Neural cell (in vitro differentiated cells): ENCODE measurements around the gene TFAP2C. TPM values are rescaled to one million over a fixed set of nuclear protein-coding genes. Genes with fewer than 3 reads are reported as not detected.

Experiments
- H2AFZ ChIP-seq: fragments of 200-600, 300-800 bp; sonication (generic), shearing (Covaris generic); 2 replicates; pipeline ENCODE4 v1.6.0; 2014; ENCODE audit warnings: low read depth, mild to moderate bottlenecking, antibody characterized with exemption, low read length, moderate library complexity
- H3F3A ChIP-seq: fragments of 200-600 bp; shearing (Covaris generic); 2 replicates; pipeline ENCODE4 v1.6.1; 2016; ENCODE audit warnings: mild to moderate bottlenecking, moderate library complexity, mixed read lengths, antibody characterized with exemption, low read length; ENCODE audit not compliant: insufficient read depth, poor library complexity, severe bottlenecking
- H3K27ac ChIP-seq: fragments of 200-600, 300-800 bp; sonication (generic), shearing (Covaris generic); 2 replicates; pipeline ENCODE4 v1.5.1; 2014; ENCODE audit warnings: mild to moderate bottlenecking, low read length, moderate library complexity
- H3K27me3 ChIP-seq: fragments of 300-800, 200-600 bp; sonication (generic), shearing (Covaris generic); 2 replicates; pipeline ENCODE4 v1.6.0; 2014; ENCODE audit warnings: mild to moderate bottlenecking, low read depth, low read length, moderate library complexity; ENCODE audit not compliant: insufficient read depth
- H3K36me3 ChIP-seq: fragments of 300-800, 200-600 bp; sonication (generic), shearing (Covaris generic); 2 replicates; pipeline ENCODE4 v1.5.1; 2014; ENCODE audit warnings: mild to moderate bottlenecking, antibody characterized with exemption, low read length, moderate library complexity; ENCODE audit not compliant: insufficient read depth
- H3K4me2 ChIP-seq: fragments of 300-800, 200-600 bp; sonication (generic), shearing (Covaris generic); 2 replicates; pipeline ENCODE4 v1.6.0; 2014; ENCODE audit warnings: mild to moderate bottlenecking, low read length
- H3K4me3 ChIP-seq: fragments of 300-800, 200-600 bp; sonication (generic), shearing (Covaris generic); 2 replicates; pipeline ENCODE4 v1.5.1; 2014; ENCODE audit warnings: mild to moderate bottlenecking, low read length, moderate library complexity
- H3K79me2 ChIP-seq: fragments of 200-600 bp; shearing (Covaris generic); replicated peaks from 2 replicates; pipeline ENCODE4 v1.6.0; 2014; ENCODE audit warnings: mild to moderate bottlenecking, low read length, moderate library complexity; ENCODE audit not compliant: insufficient read depth
- H3K9ac ChIP-seq: fragments of 300-800, 200-600 bp; sonication (generic), shearing (Covaris generic); 2 replicates; pipeline ENCODE4 v1.6.1; 2016; ENCODE audit warnings: mild to moderate bottlenecking, low read length, mixed read lengths
- H3K9me2 ChIP-seq: fragments of 200-600 bp; shearing (Covaris generic); 2 replicates; pipeline ENCODE4 v1.6.1; 2016; ENCODE audit warnings: mild to moderate bottlenecking, low read length, mixed read lengths; ENCODE audit not compliant: insufficient read depth
- H3K9me3 ChIP-seq: fragments of 200-600, 300-800 bp; sonication (generic), shearing (Covaris generic); 2 replicates; pipeline ENCODE4 v1.6.1; 2016; ENCODE audit warnings: mild to moderate bottlenecking, mixed run types, low read length, moderate library complexity, mixed read lengths
- H4K20me1 ChIP-seq: fragments of 200-600 bp; shearing (Covaris generic); 2 replicates; pipeline ENCODE4 v1.6.1; 2016; ENCODE audit warnings: mild to moderate bottlenecking, mixed run types; ENCODE audit not compliant: insufficient read depth
- CTCF ChIP-seq: fragments of 450-650 bp; IDR thresholded peaks from 2 replicates; pipeline ENCODE4 v1.5.1; 2014; ENCODE audit warnings: antibody characterized with exemption, mild to moderate bottlenecking, moderate library complexity; ENCODE audit not compliant: poor library complexity, severe bottlenecking
- EP300 ChIP-seq: fragments of 450-650 bp; conservative IDR thresholded peaks from 2 replicates; pipeline ENCODE4 v1.6.1; 2014; ENCODE audit warnings: antibody characterized with exemption, mild to moderate bottlenecking, moderate library complexity; ENCODE audit not compliant: poor library complexity, severe bottlenecking
- EZH2 ChIP-seq: fragments of 200-600, 300-800 bp; shearing (Covaris generic), sonication (generic); IDR thresholded peaks from 2 replicates; pipeline ENCODE4 v1.6.1; 2014; ENCODE audit warnings: antibody characterized with exemption, low read length, borderline replicate concordance, mild to moderate bottlenecking; ENCODE audit not compliant: insufficient read depth, poor library complexity, severe bottlenecking
- MXI1 ChIP-seq: fragments of 450-650 bp; conservative IDR thresholded peaks from 2 replicates; pipeline ENCODE4 v1.6.1; 2014; ENCODE audit warnings: antibody characterized with exemption, mild to moderate bottlenecking; ENCODE audit not compliant: poor library complexity, severe bottlenecking
- POLR2AphosphoS5 ChIP-seq: IDR thresholded peaks from 2 replicates; pipeline ENCODE4 v1.6.1; 2012
- RAD21 ChIP-seq: fragments of 450-650 bp; conservative IDR thresholded peaks from 2 replicates; pipeline ENCODE4 v1.6.1; 2014; ENCODE audit warnings: antibody characterized with exemption, mild to moderate bottlenecking, moderate library complexity
- REST ChIP-seq: IDR thresholded peaks from 2 replicates; pipeline ENCODE4 v1.6.1; 2012; ENCODE audit warnings: borderline replicate concordance
- SMC3 ChIP-seq: fragments of 450-650 bp; conservative IDR thresholded peaks from 2 replicates; pipeline ENCODE4 v1.6.1; 2014; ENCODE audit warnings: antibody characterized with exemption, mild to moderate bottlenecking, moderate library complexity; ENCODE audit not compliant: poor library complexity
- TAF1 ChIP-seq: IDR thresholded peaks from 2 replicates; pipeline ENCODE4 v1.6.1; 2012; ENCODE audit warnings: low read depth
- polyA plus RNA-seq: library from polyadenylated mRNA; depleted of rRNA; stranded (reverse); fragments of >200 nt; gene quantifications from 2 replicates; pipeline ENCODE4 v1.2.3, GENCODE V29; 2014

TFAP2C gene
- polyA plus RNA-seq, 1 donor from 2014 or later: not detected

GRCh38 chr20:56588996-56589395, 40.1 kb upstream of the TFAP2C start:
- Histone ChIP-seq H3K79me2 (no peaks in the 10 kb centered on the region), H3K4me3 (no peak overlapping the region), H4K20me1 (no peaks in the 10 kb centered on the region), H3K9me2 (no peaks in the 10 kb centered on the region), H3K9ac (no peak overlapping the region), H3F3A (no peaks in the 10 kb centered on the region), H3K36me3 (no peaks in the 10 kb centered on the region), H3K9me3 (no peaks in the 10 kb centered on the region), H3K4me2 (no peak overlapping the region), H3K27me3 (no peaks in the 10 kb centered on the region), H3K27ac (no peak overlapping the region), H2AFZ (no peak overlapping the region)
- no peak for TF ChIP-seq TAF1
- no peak for TF ChIP-seq REST
- TF ChIP-seq CTCF: no peak
- TF ChIP-seq EZH2: no peak
- no peak for TF ChIP-seq RAD21
- TF ChIP-seq POLR2AphosphoS5: no peak
- TF ChIP-seq MXI1: no peak
- no peak for TF ChIP-seq SMC3
- TF ChIP-seq EP300: no peak

- Histone ChIP-seq H3K27me3 (no peaks in the 10 kb centered on the region), H2AFZ (no peak overlapping the region), H3K79me2 (no peaks in the 10 kb centered on the region), H3K36me3 (no peaks in the 10 kb centered on the region), H3K27ac (no peak overlapping the region), H3K9me2 (no peaks in the 10 kb centered on the region), H3K4me2 (no peak overlapping the region), H3K4me3 (no peak overlapping the region), H3F3A (no peaks in the 10 kb centered on the region), H4K20me1 (no peaks in the 10 kb centered on the region), H3K9ac (no peak overlapping the region), H3K9me3 (no peaks in the 10 kb centered on the region)
- no peak for TF ChIP-seq EZH2
- no peak for TF ChIP-seq MXI1
- TF ChIP-seq EP300: no peak
- no peak for TF ChIP-seq POLR2AphosphoS5
- TF ChIP-seq RAD21: no peak
- TF ChIP-seq TAF1: no peak
- no peak for TF ChIP-seq REST
- TF ChIP-seq SMC3: no peak
- TF ChIP-seq CTCF: no peak
Measured at GRCh38 chr20:56589633-56590032, 39.5 kb upstream of the TFAP2C start.
